ENCODE measurements around the gene GPD1L. TPM values are rescaled to one million over a fixed set of nuclear protein-coding genes. Genes with fewer than 3 reads are reported as not detected.

The GPD1L gene
- total and polyA plus RNA-seq, 7 experiments from 2014 or later = 10.6 to 23.8 (median 21.0) TPM

DNA sequence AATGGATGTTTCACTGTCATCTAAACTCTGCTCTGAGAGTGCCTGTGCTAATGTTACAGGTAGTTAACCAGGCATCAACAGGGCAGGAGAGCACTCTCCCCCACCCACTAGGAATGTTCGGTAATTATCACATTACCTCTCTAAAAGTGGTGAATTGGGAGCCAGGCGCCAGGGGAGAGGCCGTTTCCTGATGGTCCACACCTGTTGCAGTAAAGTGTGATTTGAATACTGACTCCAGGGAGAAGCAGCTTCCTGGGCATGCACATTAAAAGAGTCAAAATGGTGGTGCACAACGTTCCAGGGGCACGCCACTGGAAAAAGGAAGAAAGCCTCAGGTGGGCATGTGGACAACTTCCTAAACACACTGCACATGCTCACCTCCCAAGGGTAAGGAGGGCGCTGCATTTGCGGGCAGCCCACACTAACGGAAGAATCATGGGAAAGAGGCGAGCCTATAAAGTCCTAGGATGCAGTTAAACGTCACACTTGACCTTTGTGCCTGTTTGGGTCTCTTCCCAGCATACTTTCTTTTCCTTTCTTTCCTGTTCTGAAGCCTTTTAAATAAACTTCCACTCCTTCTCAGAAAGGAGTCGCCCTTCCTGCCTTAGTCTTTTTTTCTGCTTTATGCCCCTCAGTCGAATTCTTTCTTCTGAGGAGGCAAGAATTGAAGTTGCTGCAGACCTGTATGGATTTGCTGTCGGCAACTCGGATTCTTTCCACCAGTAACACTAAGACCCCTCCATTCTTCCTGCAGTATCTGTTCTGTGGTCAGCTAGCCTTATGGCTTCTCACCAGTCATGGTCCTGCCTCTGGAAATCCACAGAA lies 28.9 kb upstream of the GPD1L start:
- POLR2A ChIA-PET = no interaction called here
- Histone ChIP-seq H3K27ac (ENCODE audit: low read depth, low read length) (no peak overlapping the region), H3K27me3 (ENCODE audit: control insufficient read depth in 2 of 2, insufficient read depth in 2 of 2, low read length in 2 of 2) (no peaks in the 10 kb centered on the region), H3K9me3 (ENCODE audit: control insufficient read depth in 2 of 3, low read length in 3 of 3) (no peaks in the 10 kb centered on the region), H3K4me1 (ENCODE audit: control insufficient read depth in 2 of 2, insufficient read depth in 2 of 2, low read length in 2 of 2) (no peaks in the 10 kb centered on the region), H3K4me3 (ENCODE audit: low read length) (no peak overlapping the region), H3K36me3 (ENCODE audit: control insufficient read depth in 2 of 3, insufficient read depth in 3 of 3, low read length in 3 of 3) (no peaks in the 10 kb centered on the region)
- H3K27me3 Mint-ChIP-seq = peaks cover 0 to 13% (median 4%) of the 10 kb centered on the region in 5 donors
- CTCF ChIA-PET = no interaction called here
- H3K9me3 Mint-ChIP-seq = peaks cover 0 to 4% (median 0%) of the 10 kb centered on the region in 11 donors
- intact Hi-C loops (cut with micrococcal nuclease) = no loop called here
- no peaks in the 10 kb centered on the region for H3K4me1 Mint-ChIP-seq
- no peak overlapping the region for H3K4me3 Mint-ChIP-seq
- H3K36me3 Mint-ChIP-seq = peaks cover 0 to 3% (median 0%) of the 10 kb centered on the region in 5 donors
- ATAC-seq (no peak), DNase-seq (no peak)
- no peak overlapping the region for H3K27ac Mint-ChIP-seq

DNA sequence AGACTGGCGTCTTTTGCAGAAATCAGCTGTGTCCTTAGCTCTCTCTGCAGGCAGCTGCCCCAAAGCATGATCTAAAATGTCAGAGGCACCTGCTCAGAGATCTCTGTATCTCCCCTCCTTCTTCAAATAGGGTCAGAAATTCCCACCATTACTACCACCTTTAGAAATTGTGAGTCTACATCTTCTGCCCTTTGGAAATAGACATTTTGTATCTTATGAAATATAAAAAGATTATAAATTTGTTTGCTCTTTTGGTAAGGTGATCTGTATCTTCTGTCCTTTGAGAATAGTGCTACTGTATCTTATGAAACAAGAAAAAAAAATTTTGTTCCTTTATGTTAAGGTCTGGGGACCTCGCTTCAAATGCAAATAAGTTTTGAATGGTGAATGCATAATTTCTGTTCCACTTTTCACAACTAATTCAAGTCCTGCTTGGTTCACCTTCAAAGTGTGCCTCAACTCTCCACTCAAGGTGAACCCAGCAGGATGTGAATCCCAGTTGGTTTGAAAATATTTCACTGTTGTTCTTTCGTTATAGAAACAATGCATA lies 28.3 kb upstream of the GPD1L start:
- CTCF ChIA-PET = no interaction called here
- no peak overlapping the region for H3K27ac ChIP-seq (ENCODE audit: low read depth, low read length)
- Mint-ChIP-seq H3K4me3 (no peak overlapping the region), H3K27ac (no peak overlapping the region), H3K36me3 (peaks cover 0 to 3% (median 0%) of the 10 kb centered on the region in 5 donors), H3K9me3 (peaks cover 0 to 4% (median 0%) of the 10 kb centered on the region in 11 donors), H3K27me3 (peaks cover 0 to 20% (median 4%) of the 10 kb centered on the region in 5 donors), H3K4me1 (no peaks in the 10 kb centered on the region)
- POLR2A ChIA-PET = no interaction called here
- ATAC-seq (no peak), DNase-seq (no peak)
- no peak overlapping the region for H3K4me3 ChIP-seq (ENCODE audit: low read length)
- no peaks in the 10 kb centered on the region for H3K4me1 ChIP-seq (ENCODE audit: control insufficient read depth in 2 of 2, insufficient read depth in 2 of 2, low read length in 2 of 2)
- intact Hi-C loops (cut with micrococcal nuclease) = no loop called here
- H3K9me3 ChIP-seq (ENCODE audit: control insufficient read depth in 2 of 3, low read length in 3 of 3) = no peaks in the 10 kb centered on the region
- no peaks in the 10 kb centered on the region for H3K27me3 ChIP-seq (ENCODE audit: control insufficient read depth in 2 of 2, insufficient read depth in 2 of 2, low read length in 2 of 2)
- no peaks in the 10 kb centered on the region for H3K36me3 ChIP-seq (ENCODE audit: control insufficient read depth in 2 of 3, insufficient read depth in 3 of 3, low read length in 3 of 3)

DNA sequence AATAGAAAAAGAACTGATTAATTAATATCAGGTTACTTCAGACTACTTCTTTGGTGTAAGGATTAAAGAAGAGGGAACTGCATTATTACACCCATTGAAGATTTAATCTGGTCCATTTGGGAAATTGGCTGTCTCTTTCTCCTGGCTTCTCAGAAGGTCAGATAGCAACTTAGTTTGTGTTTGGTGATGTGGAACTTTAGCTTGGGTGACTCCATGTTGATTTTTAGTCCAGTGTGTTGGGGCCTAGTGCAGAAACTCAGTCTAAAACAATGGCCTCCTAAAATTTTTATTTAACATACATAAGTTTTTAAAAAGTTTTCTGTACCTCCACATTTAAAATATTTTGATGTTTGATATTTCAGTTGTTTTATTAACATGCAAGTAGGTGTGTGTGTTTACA lies 27.6 kb upstream of the GPD1L start:
- no peaks in the 10 kb centered on the region for H3K36me3 ChIP-seq (ENCODE audit: control insufficient read depth in 2 of 3, insufficient read depth in 3 of 3, low read length in 3 of 3)
- no peak overlapping the region for H3K27ac ChIP-seq (ENCODE audit: low read depth, low read length)
- H3K27me3 Mint-ChIP-seq = peaks cover 0 to 26% (median 4%) of the 10 kb centered on the region in 5 donors
- peaks cover 0 to 7% (median 1%) of the 10 kb centered on the region in 5 donors for H3K36me3 Mint-ChIP-seq
- H3K27me3 ChIP-seq (ENCODE audit: control insufficient read depth in 2 of 2, insufficient read depth in 2 of 2, low read length in 2 of 2) = no peaks in the 10 kb centered on the region
- no peaks in the 10 kb centered on the region for H3K9me3 ChIP-seq (ENCODE audit: control insufficient read depth in 2 of 3, low read length in 3 of 3)
- DNase-seq = no peak
- intact Hi-C loops (cut with micrococcal nuclease) = no loop called here
- peaks cover 0 to 4% (median under 1%) of the 10 kb centered on the region in 11 donors for H3K9me3 Mint-ChIP-seq
- POLR2A ChIA-PET = no interaction called here
- no peak overlapping the region for H3K4me3 Mint-ChIP-seq
- H3K4me1 ChIP-seq (ENCODE audit: control insufficient read depth in 2 of 2, insufficient read depth in 2 of 2, low read length in 2 of 2) = no peaks in the 10 kb centered on the region
- H3K4me3 ChIP-seq (ENCODE audit: low read length) = no peak overlapping the region
- no peak overlapping the region for H3K27ac Mint-ChIP-seq
- no peak for ATAC-seq
- no peaks in the 10 kb centered on the region for H3K4me1 Mint-ChIP-seq
- CTCF ChIA-PET = no interaction called here

DNA sequence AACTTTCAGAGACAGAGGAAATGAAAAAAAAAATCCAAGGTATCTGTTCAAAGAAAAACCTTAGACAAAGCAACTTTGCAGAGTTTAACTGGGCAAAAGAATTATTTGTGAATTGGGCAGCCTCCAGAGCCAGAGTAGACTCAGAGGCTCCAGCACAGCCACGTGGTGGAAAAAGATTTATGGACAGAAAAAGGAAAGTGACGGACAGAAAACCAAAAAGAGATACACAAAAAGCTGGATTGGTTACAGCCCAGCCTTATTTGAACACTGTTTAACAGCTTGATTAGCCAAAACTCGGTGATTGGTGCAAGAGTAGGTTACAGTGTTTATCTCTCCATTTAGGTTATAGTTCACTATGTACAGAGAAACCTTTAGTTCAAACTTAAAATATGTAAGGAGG lies 23.7 kb upstream of the GPD1L start:
- no peak overlapping the region for H3K4me3 ChIP-seq (ENCODE audit: low read length)
- ATAC-seq = no peak

DNA sequence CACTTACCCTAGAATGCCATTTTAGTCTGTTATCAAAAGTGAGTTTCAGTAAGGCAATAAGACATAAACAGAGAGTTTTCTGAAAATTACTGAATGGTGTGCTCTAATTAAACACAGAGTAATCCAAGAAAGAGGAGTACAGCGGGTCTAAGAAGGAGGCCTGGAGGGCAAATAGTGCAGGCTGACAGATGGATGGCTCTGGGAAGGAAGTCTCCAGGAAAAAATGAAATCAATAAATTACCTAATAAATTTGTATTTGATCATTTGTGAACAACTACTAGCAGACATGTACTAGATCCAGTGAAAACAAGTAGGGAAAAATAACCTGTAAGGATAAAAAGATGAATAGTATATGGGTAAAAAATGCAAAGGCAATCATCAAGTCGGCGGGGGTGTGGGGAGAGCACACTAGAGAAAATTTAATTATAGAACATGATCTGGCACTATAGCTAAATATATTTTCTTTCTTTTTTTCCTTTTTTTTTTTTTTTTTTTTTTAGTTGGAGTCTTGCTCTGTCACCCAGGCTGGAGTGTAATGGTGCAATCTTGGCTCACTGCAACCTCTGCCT lies 22.6 kb upstream of the GPD1L start:
- ATAC-seq = no peak
- Histone ChIP-seq H3K4me3 (ENCODE audit: low read length) (no peak overlapping the region), H3K4me1 (ENCODE audit: control insufficient read depth in 2 of 2, insufficient read depth in 2 of 2, low read length in 2 of 2) (no peaks in the 10 kb centered on the region), H3K9me3 (ENCODE audit: control insufficient read depth in 2 of 3, low read length in 3 of 3) (no peaks in the 10 kb centered on the region), H3K27ac (ENCODE audit: low read depth, low read length) (no peak overlapping the region), H3K27me3 (ENCODE audit: control insufficient read depth in 2 of 2, insufficient read depth in 2 of 2, low read length in 2 of 2) (no peaks in the 10 kb centered on the region), H3K36me3 (ENCODE audit: control insufficient read depth in 2 of 3, insufficient read depth in 3 of 3, low read length in 3 of 3) (no peaks in the 10 kb centered on the region)
- no peak for DNase-seq
- no peak overlapping the region for H3K27ac Mint-ChIP-seq
- peaks cover 0 to 44% (median 4%) of the 10 kb centered on the region in 5 donors for H3K27me3 Mint-ChIP-seq
- peaks cover 0 to 20% (median 6%) of the 10 kb centered on the region in 11 donors for H3K9me3 Mint-ChIP-seq
- intact Hi-C loops (cut with micrococcal nuclease) = no loop called here
- H3K4me3 Mint-ChIP-seq = no peak overlapping the region
- peaks cover 1 to 9% (median 5%) of the 10 kb centered on the region in 5 donors for H3K36me3 Mint-ChIP-seq
- POLR2A ChIA-PET = no interaction called here
- CTCF ChIA-PET = no interaction called here
- H3K4me1 Mint-ChIP-seq = no peaks in the 10 kb centered on the region

More for the DNA sequence above, 23.7 kb upstream of the GPD1L start:
- H3K27ac Mint-ChIP-seq = no peak overlapping the region
- peaks cover 0 to 11% (median 5%) of the 10 kb centered on the region in 11 donors for H3K9me3 Mint-ChIP-seq
- peaks cover 0 to 35% (median 4%) of the 10 kb centered on the region in 5 donors for H3K27me3 Mint-ChIP-seq
- CTCF ChIA-PET = no interaction called here
- H3K27me3 ChIP-seq (ENCODE audit: control insufficient read depth in 2 of 2, insufficient read depth in 2 of 2, low read length in 2 of 2) = no peaks in the 10 kb centered on the region
- H3K27ac ChIP-seq (ENCODE audit: low read depth, low read length) = no peak overlapping the region
- H3K9me3 ChIP-seq (ENCODE audit: control insufficient read depth in 2 of 3, low read length in 3 of 3) = no peaks in the 10 kb centered on the region
- intact Hi-C loops (cut with micrococcal nuclease) = no loop called here
- DNase-seq = no peak
- H3K4me3 Mint-ChIP-seq = no peak overlapping the region
- H3K36me3 Mint-ChIP-seq = peaks cover 0 to 7% (median 5%) of the 10 kb centered on the region in 5 donors
- H3K36me3 ChIP-seq (ENCODE audit: control insufficient read depth in 2 of 3, insufficient read depth in 3 of 3, low read length in 3 of 3) = no peaks in the 10 kb centered on the region
- no peaks in the 10 kb centered on the region for H3K4me1 ChIP-seq (ENCODE audit: control insufficient read depth in 2 of 2, insufficient read depth in 2 of 2, low read length in 2 of 2)
- POLR2A ChIA-PET = no interaction called here
- no peaks in the 10 kb centered on the region for H3K4me1 Mint-ChIP-seq

DNA sequence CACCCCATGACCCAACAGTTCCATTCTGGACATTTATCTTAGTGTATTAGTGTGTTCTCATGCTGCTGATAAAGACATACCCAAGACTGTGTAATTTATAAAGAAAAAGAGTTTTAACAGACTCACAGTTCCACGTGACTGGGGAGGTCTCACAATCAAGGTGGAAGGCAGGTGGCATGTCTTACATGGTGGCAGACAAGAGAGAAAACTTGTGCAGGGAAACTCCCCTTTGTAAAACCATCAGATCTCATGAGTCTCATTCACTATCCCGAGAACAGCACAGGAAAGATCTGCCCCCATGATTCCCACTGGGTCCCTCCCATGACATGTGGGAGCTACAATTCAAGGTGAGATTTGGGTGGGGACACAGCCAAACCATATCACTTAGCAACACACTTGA lies 21.6 kb upstream of the GPD1L start:
- peaks cover 1 to 12% (median 10%) of the 10 kb centered on the region in 5 donors for H3K36me3 Mint-ChIP-seq
- H3K27ac Mint-ChIP-seq = no peak overlapping the region
- Histone ChIP-seq H3K36me3 (ENCODE audit: control insufficient read depth in 2 of 3, insufficient read depth in 3 of 3, low read length in 3 of 3) (no peaks in the 10 kb centered on the region), H3K4me1 (ENCODE audit: control insufficient read depth in 2 of 2, insufficient read depth in 2 of 2, low read length in 2 of 2) (no peaks in the 10 kb centered on the region), H3K27ac (ENCODE audit: low read depth, low read length) (no peak overlapping the region), H3K9me3 (ENCODE audit: control insufficient read depth in 2 of 3, low read length in 3 of 3) (no peaks in the 10 kb centered on the region), H3K27me3 (ENCODE audit: control insufficient read depth in 2 of 2, insufficient read depth in 2 of 2, low read length in 2 of 2) (no peaks in the 10 kb centered on the region), H3K4me3 (ENCODE audit: low read length) (no peak overlapping the region)
- peaks cover 0 to 54% (median 4%) of the 10 kb centered on the region in 5 donors for H3K27me3 Mint-ChIP-seq
- intact Hi-C loops (cut with micrococcal nuclease) = no loop called here
- H3K9me3 Mint-ChIP-seq = peaks cover 0 to 29% (median 8%) of the 10 kb centered on the region in 11 donors
- H3K4me3 Mint-ChIP-seq = no peak overlapping the region
- ATAC-seq (no peak), DNase-seq (no peak)
- no peaks in the 10 kb centered on the region for H3K4me1 Mint-ChIP-seq
- CTCF ChIA-PET = no interaction called here
- POLR2A ChIA-PET = no interaction called here
